ENCODE data around the gene MPRIP. TPM values are rescaled to one million over a fixed set of nuclear protein-coding genes. Genes with fewer than 3 reads are reported as not detected.

MPRIP gene
- total and polyA plus RNA-seq, 2 experiments from 2014 or later: 91.7 to 202 TPM

DNA sequence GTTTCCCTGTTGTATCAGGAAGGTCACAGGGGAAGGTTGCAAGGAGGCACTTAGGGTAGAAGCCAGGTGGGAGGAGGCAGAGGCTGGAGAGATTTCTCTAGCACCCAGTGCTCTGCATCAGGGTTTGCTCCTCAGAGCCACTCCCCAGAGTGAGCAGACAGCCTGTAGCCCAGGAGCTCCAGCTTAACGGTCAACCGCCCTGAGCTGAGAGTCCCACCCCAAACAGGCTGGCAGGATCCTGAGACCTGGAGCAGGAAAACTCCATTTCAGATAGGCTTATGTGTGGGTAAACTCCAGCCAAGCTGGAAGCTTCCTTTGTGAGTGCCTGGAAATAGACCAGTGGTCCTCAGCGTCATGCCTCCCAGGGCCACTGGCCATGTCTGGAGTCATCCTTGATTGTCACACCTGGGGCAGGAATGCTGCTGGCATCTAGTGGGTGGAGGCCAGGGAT is 37.9 kb downstream of the MPRIP start:
- Histone ChIP-seq H3K79me2 (peaks cover 88% of the 10 kb centered on the region), H3K4me3 (no peak overlapping the region), H3K27ac (peak overlapping the region; percentile 87), H2AFZ (no peak overlapping the region), H3K9me3 (ENCODE audit: low read depth) (no peaks in the 10 kb centered on the region), H3K4me1 (ENCODE audit: insufficient read depth) (peaks cover 29% of the 10 kb centered on the region), H3K9me2 (replicated peaks; ENCODE audit: insufficient read depth) (no peaks in the 10 kb centered on the region), H3K27me3 (no peaks in the 10 kb centered on the region), H3K36me3 (replicated peaks; ENCODE audit: insufficient read depth, low read depth) (no peaks in the 10 kb centered on the region), H4K20me1 (ENCODE audit: insufficient read depth, poor library complexity, severe bottlenecking) (peaks cover 58% of the 10 kb centered on the region), H3K4me2 (no peak overlapping the region)
- WGBS (ENCODE audit: low lambda C conversion rate, missing lambda C conversion rate): 83% methylated on average over 3 of the region's 3 CpGs
- no peak for TF ChIP-seq CTCF (IDR thresholded peaks at IDR 0.05; ENCODE audit: poor library complexity)
- DNase-seq (ENCODE audit: low spot score): no peak

GRCh38 chr17:17080781-17081180 is 38.5 kb downstream of the MPRIP start:
- 95% methylated on average over 7 of the region's 7 CpGs for WGBS (ENCODE audit: low lambda C conversion rate, missing lambda C conversion rate)
- H3K36me3 ChIP-seq (replicated peaks; ENCODE audit: insufficient read depth, low read depth): no peaks in the 10 kb centered on the region
- H3K4me3 ChIP-seq: no peak overlapping the region
- peaks cover 57% of the 10 kb centered on the region for H4K20me1 ChIP-seq (ENCODE audit: insufficient read depth, poor library complexity, severe bottlenecking)
- H3K9me2 ChIP-seq (replicated peaks; ENCODE audit: insufficient read depth): no peaks in the 10 kb centered on the region
- TF ChIP-seq EZH2 (IDR thresholded peaks at IDR 0.05; ENCODE audit: borderline replicate concordance): no peak
- TF ChIP-seq EZH2phosphoT487 (IDR thresholded peaks at IDR 0.05; ENCODE audit: low read depth, severe bottlenecking, unreplicated experiment): no peak
- no peak for TF ChIP-seq CTCF (IDR thresholded peaks at IDR 0.05; ENCODE audit: poor library complexity)
- H3K4me1 ChIP-seq (ENCODE audit: insufficient read depth): peaks cover 25% of the 10 kb centered on the region
- peaks cover 88% of the 10 kb centered on the region for H3K79me2 ChIP-seq
- H3K9me3 ChIP-seq (ENCODE audit: low read depth): no peaks in the 10 kb centered on the region
- H3K27ac ChIP-seq: no peak overlapping the region
- DNase-seq (ENCODE audit: low spot score): no peak
- H3K27me3 ChIP-seq: no peaks in the 10 kb centered on the region
- no peak overlapping the region for H3K4me2 ChIP-seq
- H2AFZ ChIP-seq: no peak overlapping the region

DNA sequence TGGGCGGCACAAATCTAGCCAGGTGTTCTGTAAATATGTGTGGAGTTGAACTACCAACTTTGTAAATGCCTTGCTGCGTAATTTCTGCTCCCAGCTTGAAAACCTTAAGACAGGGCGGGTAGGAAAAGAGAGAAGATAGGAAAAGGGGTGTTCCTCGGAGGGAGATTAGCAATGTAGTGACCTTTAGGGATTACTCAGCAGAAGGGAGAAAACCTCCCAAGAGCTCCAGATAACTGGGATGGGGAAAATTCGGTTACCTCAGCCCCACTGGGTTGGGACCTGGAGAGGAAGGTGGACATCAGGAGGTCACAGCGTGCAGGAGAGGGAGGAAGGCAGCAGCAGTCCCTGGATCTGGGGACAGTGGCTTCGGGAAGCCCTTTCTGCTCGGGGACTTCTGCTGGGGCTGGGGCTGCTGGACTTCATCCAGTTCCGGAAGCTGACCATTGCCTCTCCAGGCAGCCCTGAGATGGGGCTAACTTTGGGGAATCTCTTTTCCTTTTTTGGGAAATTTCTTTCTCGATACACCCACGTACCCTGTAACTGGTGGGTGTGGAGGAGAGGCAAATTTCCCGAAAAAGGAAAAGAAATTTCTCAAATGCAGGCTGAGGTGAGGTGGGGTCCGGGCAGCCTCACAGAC is 39.2 kb downstream of the MPRIP start:
- no peak for TF ChIP-seq EZH2phosphoT487 (IDR thresholded peaks at IDR 0.05; ENCODE audit: low read depth, severe bottlenecking, unreplicated experiment)
- no peak for TF ChIP-seq CTCF (IDR thresholded peaks at IDR 0.05; ENCODE audit: poor library complexity)
- TF ChIP-seq EZH2 (IDR thresholded peaks at IDR 0.05; ENCODE audit: borderline replicate concordance): no peak
- Histone ChIP-seq H2AFZ (no peak overlapping the region), H3K4me3 (no peak overlapping the region), H3K27me3 (no peaks in the 10 kb centered on the region), H3K4me1 (ENCODE audit: insufficient read depth) (peaks cover 25% of the 10 kb centered on the region), H3K36me3 (replicated peaks; ENCODE audit: insufficient read depth, low read depth) (no peaks in the 10 kb centered on the region), H4K20me1 (ENCODE audit: insufficient read depth, poor library complexity, severe bottlenecking) (peaks cover 50% of the 10 kb centered on the region), H3K27ac (no peak overlapping the region), H3K9me3 (ENCODE audit: low read depth) (no peaks in the 10 kb centered on the region), H3K79me2 (peaks cover 88% of the 10 kb centered on the region), H3K4me2 (no peak overlapping the region), H3K9me2 (replicated peaks; ENCODE audit: insufficient read depth) (no peaks in the 10 kb centered on the region)
- WGBS (ENCODE audit: low lambda C conversion rate, missing lambda C conversion rate): 92% methylated on average over 13 of the region's 13 CpGs
- DNase-seq (ENCODE audit: low spot score): no peak
